KOPT-K1 (cell line): ENCODE results near the gene MITF.
"Not testable (repeated sequence)": the region's sequence is repeated elsewhere in the genome, so short reads cannot be mapped to it uniquely, and the experiment has no call there.

Experiments
- H3K27ac ChIP-seq: fragments of 200-600 bp; sonication (generic); 2 replicates; pipeline ENCODE4 v1.5.1; 2016; ENCODE audit warnings: antibody characterized with exemption, mild to moderate bottlenecking, low read depth, low read length; ENCODE audit not compliant: poor library complexity, severe bottlenecking
- H3K36me3 ChIP-seq: fragments of 200-600 bp; sonication (generic); 2 replicates; pipeline ENCODE4 v1.5.1; 2017; ENCODE audit warnings: antibody characterized with exemption, mild to moderate bottlenecking, low read length, moderate library complexity; ENCODE audit not compliant: insufficient read depth
- H3K9me3 ChIP-seq: fragments of 200-600 bp; sonication (generic); 2 replicates; pipeline ENCODE4 v1.5.1; 2017; ENCODE audit warnings: antibody characterized with exemption, low read length, mild to moderate bottlenecking; ENCODE audit not compliant: insufficient read depth, poor library complexity, severe bottlenecking

Gene MITF

DNA sequence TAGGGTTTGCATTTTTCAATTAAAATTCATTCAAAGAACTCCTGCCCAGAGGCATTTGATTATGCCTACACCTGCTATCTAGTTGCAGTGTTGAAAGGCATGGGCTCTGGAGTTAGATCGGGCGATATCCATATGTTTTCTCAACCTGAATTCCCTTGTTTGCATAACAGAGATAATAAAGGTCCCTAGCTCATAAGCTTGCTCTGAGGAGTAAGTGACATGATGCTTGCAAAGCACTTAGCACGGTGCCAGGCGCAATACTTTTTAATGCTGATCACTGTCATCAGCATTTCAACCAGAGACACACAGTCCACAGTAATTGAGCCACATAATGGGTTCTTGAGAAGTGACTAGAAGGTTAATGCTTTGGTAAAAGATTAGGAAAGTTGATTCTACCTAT, 154.0 kb downstream of the MITF start:
- Histone ChIP-seq H3K36me3 (no peaks in the 10 kb centered on the region), H3K27ac (no peak overlapping the region), H3K9me3 (no peaks in the 10 kb centered on the region)

DNA sequence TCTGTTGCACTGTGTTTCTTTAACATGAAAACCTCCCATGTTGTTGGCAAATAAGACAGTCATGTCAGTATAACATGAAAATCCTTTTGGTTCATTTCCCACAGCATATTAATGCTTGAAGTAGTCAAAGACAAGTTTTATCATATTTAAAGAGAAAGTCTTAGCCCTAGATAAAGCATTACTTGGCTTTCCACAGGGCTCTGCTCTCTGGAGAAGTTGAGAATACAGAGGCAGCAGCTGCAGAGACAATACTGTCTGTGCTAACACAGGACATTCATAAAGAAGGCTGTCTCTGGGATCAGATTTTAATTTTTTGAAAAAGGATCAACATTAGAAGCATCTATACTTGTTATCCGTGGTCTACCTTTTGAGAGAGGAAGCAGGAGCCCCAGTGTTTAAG, 156.8 kb downstream of the MITF start:
- Histone ChIP-seq H3K9me3 (no peaks in the 10 kb centered on the region), H3K36me3 (no peaks in the 10 kb centered on the region), H3K27ac (no peak overlapping the region)

- Histone ChIP-seq H3K36me3 (no peaks in the 10 kb centered on the region), H3K27ac (no peak overlapping the region), H3K9me3 (no peaks in the 10 kb centered on the region)
Measured at GRCh38 chr3:69900331-69900730, 161.1 kb downstream of the MITF start.

GRCh38 chr3:69901802-69902201, 162.5 kb downstream of the MITF start:
- no peak overlapping the region for H3K27ac ChIP-seq
- H3K9me3 ChIP-seq = no peaks in the 10 kb centered on the region
- H3K36me3 ChIP-seq = no peaks in the 10 kb centered on the region

- Histone ChIP-seq H3K36me3 (no peaks in the 10 kb centered on the region), H3K27ac (no peak overlapping the region), H3K9me3 (no peaks in the 10 kb centered on the region)
Measured at GRCh38 chr3:69902386-69902785, 163.1 kb downstream of the MITF start.

DNA sequence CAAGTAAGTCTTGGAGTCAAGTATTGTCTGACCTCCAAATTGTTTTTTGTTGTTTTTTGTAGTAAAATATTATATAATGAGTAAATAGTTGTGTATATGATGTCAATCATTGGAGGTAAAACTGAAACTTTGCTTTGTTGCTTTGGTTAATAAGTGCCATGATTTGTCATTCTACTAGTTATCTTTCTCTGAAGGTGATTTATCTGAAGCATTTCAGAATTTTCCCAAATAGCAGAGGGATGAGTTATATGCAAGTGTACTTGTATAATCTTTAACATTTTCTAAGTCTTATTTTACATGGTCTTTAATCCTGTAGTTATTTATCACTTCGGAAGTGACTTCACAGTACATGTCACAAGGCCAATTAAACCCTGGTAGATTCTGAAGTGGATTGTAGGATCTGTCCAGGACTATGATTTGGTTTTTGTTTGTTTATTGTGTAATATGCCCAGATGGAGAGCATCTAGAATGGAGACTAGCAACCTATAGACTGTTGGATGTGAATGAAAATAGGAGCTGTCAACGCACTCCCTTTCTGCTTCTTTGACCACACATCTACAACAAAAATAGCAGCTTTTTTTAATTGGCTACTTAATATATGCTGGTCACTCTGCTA, 167.2 kb downstream of the MITF start:
- Histone ChIP-seq H3K36me3 (no peaks in the 10 kb centered on the region), H3K9me3 (no peaks in the 10 kb centered on the region), H3K27ac (no peak overlapping the region)

DNA sequence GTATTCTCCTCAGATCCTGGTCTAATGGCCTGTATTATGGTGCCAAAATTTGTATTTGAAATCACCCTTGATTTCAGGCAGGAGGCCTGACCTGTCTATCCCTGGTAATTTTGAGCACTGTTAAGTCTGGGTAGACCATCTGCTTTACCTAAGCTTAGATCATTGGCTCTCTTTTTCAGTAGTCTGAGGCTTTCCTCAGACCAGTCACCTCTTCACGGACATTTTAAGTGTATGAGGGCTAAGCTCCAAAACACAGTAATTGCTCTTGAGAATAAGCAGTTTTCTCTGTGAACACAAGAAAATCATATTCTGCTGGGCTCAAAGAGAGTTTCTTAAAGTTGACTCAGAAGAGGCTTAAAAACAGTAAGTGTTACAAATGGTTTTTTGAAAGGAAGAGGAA, 168.3 kb downstream of the MITF start:
- no peaks in the 10 kb centered on the region for H3K9me3 ChIP-seq
- H3K36me3 ChIP-seq = no peaks in the 10 kb centered on the region
- no peak overlapping the region for H3K27ac ChIP-seq

DNA sequence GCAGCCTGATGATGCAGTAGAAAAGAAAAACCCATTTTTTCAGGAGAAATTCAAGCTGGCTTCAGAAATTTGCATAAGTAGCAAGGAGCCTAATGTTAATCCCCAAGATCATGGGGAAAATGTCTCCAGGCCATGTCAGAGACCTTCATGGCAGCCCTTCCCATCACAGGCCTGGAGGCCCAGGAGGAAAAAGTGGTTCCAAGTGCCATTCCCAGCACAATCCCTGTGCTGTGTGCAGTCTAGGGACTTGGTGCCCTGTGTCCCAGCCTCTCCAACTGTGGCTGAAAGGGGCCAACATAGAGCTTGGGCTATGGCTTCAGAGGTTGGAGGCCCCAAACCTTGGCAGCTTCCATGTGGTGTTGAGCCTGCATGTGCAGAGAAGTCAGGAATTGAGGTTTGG, 170.6 kb downstream of the MITF start:
- H3K27ac ChIP-seq, H3K36me3 ChIP-seq, H3K9me3 ChIP-seq: not testable (repeated sequence)

DNA sequence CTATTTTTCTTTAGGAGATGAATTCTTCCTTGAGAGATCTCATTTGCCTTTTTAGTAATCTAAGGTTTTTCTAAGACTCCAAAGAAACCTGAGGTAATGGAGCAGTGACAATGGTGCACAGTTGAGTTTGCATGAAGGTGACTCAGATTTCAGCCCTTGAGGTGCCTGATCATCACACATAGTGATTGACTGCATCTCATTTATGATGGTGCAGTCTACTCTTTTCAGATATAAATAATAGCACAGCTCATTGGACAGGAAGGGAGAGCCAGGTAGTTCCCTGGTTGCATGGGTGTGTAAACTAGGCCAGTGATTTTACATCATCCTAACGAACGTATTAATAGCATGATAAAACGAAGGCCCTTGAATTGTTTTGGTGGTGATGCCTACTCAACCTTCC, 174.2 kb downstream of the MITF start:
- Histone ChIP-seq H3K36me3 (no peaks in the 10 kb centered on the region), H3K27ac (no peak overlapping the region), H3K9me3 (no peaks in the 10 kb centered on the region)

DNA sequence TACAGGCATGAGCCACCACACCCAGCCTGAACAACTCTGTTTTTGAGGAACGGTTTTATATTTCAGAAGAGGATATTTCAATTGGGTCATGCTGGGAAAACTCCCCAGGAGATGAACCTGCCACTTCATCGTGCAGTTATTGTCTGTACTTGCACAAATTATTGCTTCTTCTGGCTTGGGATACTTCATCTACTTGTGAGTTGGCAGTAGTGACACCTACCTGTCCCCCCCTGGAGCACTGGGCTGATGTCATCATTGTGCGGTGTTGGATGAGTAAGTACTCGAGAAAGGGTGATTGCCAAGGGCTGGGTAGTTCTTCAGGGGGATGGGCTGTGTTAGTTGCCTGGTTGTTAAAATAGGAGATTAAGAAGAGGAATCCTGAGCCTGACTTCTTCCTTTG, 175.1 kb downstream of the MITF start:
- Histone ChIP-seq H3K27ac (no peak overlapping the region), H3K36me3 (no peaks in the 10 kb centered on the region), H3K9me3 (no peaks in the 10 kb centered on the region)

DNA sequence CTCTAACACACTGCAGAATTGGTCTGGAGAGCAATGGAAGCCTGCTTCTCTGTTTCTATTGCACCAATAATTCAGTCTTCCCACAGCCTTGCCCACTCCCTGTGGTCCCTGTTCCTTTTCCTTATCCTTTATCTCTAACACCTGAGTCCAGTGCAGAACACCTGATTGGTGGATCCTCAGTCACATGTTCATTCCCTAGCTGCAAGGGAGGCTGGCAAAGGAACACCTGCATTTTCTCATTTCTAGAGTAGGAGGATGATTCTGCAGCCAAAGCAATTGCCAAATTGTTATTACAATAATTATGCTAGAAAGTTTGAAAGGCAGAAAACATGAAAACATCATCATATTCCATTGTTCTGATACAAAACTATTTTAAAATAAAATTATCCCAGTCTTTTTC, 176.5 kb downstream of the MITF start:
- no peak overlapping the region for H3K27ac ChIP-seq
- no peaks in the 10 kb centered on the region for H3K36me3 ChIP-seq
- no peaks in the 10 kb centered on the region for H3K9me3 ChIP-seq

GRCh38 chr3:69920009-69920408, 180.7 kb downstream of the MITF start:
- not testable (repeated sequence) for H3K27ac ChIP-seq, H3K9me3 ChIP-seq, H3K36me3 ChIP-seq

GRCh38 chr3:69921651-69922050, 182.4 kb downstream of the MITF start:
- H3K9me3 ChIP-seq = no peaks in the 10 kb centered on the region
- H3K36me3 ChIP-seq = no peaks in the 10 kb centered on the region
- no peak overlapping the region for H3K27ac ChIP-seq

DNA sequence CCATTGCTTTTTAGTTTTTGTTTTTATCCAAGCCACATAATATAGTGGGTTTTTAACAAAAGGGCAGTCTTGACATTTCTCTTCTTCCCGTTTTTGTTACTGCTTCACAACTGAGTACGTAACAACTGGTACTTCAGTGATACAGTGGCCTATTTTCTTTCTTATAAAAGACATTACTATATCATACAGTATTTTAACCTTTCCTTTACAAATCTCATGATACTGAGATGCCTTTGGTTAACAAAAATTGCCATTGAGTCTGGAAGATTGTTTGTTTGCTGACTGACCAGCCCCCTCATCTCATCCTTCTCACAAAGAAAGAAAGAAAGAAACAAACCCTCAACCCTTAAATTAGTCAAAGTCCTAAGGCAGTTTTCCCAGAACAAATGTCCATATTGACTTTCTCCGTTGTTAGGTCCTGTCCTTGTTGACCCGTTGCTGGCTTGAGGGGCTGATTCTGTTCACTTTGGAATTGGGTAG, 183.3 kb downstream of the MITF start:
- Histone ChIP-seq H3K27ac (no peak overlapping the region), H3K9me3 (no peaks in the 10 kb centered on the region), H3K36me3 (no peaks in the 10 kb centered on the region)

- no peaks in the 10 kb centered on the region for H3K36me3 ChIP-seq
- H3K27ac ChIP-seq = no peak overlapping the region
- no peaks in the 10 kb centered on the region for H3K9me3 ChIP-seq
Measured at GRCh38 chr3:69925506-69925905, 186.2 kb downstream of the MITF start.

DNA sequence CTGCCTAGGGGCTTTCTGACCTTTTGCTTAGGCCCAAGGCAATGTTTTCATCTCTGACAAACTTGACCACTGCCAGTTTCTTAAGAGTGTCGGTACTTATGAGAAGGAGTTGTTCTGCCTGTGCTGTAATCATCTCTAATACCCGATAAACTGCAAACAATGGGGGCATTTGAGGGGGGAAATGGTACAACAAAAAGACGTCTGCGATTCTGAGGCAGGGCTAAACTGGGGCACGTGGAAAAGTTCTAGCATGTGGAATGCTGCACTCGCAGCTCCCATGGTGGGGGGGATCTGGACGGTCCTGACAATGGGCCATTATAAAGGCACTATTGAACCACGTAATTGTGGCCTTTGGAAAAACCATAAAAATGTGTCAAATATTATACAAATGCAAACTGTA, 187.1 kb downstream of the MITF start:
- Histone ChIP-seq H3K9me3 (no peaks in the 10 kb centered on the region), H3K36me3 (no peaks in the 10 kb centered on the region), H3K27ac (no peak overlapping the region)
